Medulla oblongata (tissue), 1 donor: ENCODE measurements around the gene SYCE1.
"Not testable (repeated sequence)": the region's sequence is repeated elsewhere in the genome, so short reads cannot be mapped to it uniquely, and the experiment has no call there.

Experiments used
- DNase-seq: peaks from one replicate; pipeline ENCODE4 v3.0.0-alpha.2; 2015; ENCODE audit errors: extremely low spot score

SYCE1 gene

DNA sequence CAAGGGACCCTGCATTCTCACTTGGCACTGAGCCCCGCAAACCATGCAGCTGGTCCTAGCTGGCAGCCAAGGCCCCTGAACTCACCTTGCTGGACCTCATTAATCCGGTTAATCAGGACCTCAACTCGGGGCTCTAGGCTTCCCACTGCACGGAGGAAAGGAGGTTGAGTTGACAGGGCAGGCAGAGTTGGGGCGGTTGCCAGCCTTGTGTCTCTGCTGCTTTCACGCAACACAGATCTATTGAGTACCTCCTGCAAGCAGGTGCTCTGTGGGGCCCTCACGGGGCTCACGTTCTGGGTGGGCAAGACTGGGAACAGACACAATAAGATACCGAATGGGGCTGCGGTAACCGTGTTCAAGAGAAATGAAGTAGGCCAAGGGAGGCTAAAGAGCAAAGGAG is 6.2 kb downstream of the SYCE1 start:
- no peak for DNase-seq

DNA sequence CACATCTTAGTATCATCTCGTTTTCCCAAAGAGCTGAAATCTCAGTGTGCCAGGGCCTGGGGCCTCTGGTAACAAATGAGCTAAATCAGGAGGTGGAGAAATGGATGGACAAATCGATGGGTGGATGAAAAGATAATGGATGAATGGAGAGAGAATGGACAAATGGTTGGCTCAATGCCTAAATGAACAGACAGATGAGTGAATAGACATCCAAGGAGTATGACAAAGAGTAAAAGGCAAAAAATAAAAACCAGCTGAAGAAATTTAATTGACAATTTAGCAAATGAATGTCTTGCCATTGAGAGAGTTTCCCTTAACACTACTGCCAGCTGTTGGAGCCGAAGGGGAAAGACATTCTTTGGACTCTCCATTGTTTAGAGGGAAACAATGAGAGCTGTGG is 8.0 kb downstream of the SYCE1 start:
- peak; percentile 14 for DNase-seq

DNA sequence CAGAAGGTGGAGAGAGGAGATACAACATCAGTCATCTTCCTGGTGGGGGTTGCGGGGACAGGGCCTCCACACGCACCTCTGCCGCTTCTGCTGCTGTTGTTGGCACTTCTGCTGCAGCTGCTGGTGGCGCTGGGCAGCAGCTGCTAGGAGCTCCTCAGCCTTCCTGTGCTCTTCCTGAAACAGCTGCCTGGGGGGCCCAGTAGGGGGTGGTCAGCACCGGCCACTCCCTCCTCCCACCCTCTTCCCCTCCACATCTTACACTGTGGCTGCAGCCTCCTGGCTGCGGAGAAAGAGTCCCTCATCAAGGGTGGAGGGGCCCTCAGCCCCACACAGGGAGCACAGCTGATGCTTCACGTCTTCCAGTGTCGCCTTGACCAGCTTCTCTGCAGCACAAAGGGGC is 9.9 kb downstream of the SYCE1 start:
- DNase-seq, result no peak

DNA sequence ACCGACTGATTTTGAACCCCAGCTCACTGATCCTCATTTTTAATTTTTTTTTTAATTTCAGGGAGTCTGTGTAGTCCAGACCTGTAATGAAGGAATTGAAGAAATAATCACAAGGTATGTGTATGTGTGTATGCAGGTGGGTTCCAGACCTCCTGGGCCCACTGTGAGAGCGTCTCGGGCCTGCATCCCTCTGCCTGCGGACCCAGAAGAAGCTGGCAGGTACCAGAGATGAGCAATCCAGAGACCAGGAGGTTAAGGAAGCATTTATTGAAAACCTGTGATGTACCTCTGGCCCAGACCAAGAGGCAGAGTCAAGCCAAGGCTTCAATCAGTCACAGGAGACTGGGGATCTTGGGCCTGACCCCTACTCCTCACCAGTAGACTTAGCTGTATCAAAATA is 10.8 kb downstream of the SYCE1 start:
- DNase-seq, result no peak

DNA sequence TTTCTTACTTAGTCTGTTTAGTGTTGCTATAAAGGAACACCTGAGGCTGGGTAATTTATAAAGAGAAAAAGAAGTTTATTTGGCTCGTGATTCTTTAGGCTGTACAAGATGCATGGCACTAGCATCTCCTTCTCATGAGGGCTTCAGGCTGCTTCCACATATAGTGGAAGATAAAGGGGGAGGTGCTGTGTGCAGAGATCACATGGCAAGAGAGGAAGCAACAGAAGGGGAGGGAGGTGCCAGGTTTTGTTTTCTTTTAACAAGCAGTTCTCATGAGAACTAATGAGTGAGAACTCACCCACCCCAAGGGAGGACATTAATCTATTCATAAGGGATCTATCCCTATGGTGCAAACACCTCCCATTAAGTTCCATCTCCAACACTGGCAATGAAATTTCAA is 20.9 kb downstream of the SYCE1 start:
- DNase-seq, result no peak

DNA sequence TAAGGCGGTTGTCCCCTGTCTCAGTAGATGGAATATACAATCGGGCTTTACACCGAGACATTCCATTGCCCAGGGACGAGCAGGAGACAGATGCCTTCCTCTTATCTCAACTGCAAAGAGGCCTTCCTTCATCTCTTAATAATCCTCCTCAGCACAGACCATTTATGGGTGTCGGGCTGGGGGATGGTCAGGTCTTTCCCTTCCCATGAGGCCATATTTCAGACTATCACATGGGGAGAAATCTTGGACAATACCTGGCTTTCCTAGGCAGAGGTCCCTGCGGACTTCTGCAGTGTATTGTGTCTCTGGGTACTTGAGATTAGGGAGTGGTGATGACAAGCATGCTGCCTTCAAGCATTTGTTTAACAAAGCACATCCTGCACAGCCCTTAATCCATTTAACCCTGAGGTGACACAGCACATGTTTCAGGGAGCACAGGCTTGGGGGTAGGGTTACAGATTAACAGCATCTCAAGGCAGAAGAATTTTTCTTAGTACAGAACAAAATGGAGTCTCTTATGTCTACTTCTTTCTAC is 23.9 kb downstream of the SYCE1 start:
- not testable (repeated sequence) for DNase-seq

DNA sequence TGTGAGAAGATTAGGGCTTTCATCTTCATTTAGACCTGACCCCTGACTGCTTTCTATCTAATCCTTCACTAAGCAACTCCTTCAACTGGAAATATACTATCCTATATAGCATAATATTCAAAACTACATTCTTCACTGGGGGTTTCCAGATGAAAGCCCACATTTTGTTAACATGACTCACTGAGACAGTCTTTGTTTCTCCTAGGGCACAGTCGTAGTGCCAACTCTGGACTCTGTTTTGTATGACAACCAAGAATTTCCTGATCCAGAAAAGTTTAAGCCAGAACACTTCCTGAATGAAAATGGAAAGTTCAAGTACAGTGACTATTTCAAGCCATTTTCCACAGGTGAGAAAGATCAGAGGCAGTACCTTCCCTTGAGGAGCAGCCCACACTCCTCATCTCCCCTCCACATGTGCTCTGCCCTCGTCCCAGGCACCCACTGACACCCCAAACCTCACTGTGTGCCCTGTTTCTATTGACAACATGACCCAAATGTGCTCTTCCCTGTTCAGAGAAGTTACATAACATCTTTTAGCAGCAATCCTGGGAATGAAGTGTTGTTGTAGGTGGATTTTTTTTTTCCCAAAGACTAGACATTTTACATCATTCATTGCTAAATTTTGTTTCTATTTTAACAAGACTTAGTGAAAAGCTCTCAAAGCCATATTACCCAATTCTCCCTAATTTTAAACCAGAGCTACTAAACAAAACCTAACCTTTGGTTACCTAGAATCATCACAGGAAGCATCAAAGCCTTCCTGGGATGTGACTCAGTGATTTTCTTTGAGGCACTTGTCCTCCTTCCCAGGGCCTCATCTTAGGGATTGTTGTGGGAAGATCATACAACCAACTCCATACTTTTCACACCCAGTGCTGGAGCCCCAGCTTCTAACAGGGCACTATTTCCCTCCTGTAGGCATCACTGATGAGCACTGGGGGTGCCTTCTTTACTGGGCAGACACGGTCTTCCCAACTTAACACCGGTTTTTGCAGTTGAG is 27.5 kb downstream of the SYCE1 start:
- DNase-seq, result peak; percentile 23

DNA sequence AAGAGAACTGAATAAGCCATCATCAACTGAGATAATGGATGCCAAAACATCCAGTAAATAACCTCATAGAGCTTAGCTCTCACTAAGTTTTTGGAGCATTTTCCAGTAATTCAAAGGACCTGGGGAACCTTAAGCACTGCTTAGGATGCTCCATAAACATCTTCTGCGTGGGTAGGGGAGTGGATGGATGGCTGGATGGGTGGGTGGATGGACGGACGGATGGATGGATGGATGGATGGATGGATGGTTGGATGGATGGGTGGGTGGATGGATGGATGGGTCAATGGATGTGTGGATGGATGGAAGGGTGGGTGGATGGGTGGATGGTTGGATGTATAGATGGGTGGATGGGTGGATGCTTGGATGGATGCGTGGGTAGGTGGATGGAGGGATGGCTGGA is 29.2 kb downstream of the SYCE1 start:
- DNase-seq, result no peak

DNA sequence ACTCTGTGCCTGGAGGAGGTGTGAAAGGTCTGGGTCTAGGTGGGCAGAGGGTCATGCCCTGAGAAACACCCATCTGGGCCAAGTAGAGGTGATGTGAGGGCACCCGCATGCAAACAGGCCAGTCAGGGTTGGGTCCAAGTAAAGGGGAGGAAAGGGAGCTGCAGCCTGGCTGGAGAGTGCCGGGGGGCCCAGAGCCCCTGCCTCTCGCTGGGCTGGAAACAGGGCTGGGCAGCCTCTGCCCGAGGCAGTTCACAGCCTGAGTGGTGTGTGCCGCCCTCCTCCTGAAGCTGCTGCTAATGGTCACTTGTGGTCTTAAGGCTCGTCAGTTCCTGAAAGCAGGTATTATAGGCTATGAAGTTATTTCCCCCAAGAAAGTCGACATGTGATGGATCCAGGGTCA is 31.0 kb downstream of the SYCE1 start:
- DNase-seq, result no peak

DNA sequence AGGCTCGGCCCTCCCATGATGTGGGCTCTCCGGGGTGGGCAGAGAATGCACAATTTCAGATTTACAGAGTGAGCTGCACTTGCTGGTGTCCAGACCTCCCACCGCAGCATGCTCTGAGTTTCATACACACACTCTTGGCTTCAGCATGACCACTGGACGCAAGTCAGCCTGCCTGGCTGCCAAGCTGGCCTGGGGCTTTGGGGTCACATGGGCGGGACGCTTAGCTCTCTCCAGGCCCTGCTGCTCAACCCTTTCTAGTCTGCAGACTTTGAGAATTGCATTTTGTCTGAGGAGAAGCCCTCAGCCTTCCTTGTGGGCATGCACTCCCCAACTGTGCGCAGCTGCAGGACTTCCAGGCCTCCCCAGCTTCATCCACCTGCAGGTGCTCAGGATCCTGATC is 32.5 kb downstream of the SYCE1 start:
- peak; percentile 42 for DNase-seq

DNA sequence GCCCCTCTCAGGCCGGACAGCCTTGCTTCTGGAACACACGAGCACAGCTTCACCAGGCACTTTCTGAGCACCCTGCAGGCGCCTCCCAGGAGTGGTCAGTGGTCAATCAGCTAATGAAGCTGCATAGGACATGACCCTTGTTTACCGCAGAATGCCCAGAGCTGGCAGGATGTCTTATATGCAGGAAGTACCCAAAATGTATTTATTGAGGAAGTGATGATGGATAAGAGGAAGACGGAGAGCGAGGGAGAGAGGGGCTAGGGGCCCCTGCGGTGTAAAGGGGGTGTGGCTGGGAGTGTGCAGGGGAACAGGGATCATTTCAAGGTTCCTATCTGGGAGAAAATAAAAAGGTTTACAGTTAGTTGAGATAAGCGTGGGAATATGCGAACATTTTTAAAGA is 34.9 kb downstream of the SYCE1 start:
- DNase-seq, result no peak

DNA sequence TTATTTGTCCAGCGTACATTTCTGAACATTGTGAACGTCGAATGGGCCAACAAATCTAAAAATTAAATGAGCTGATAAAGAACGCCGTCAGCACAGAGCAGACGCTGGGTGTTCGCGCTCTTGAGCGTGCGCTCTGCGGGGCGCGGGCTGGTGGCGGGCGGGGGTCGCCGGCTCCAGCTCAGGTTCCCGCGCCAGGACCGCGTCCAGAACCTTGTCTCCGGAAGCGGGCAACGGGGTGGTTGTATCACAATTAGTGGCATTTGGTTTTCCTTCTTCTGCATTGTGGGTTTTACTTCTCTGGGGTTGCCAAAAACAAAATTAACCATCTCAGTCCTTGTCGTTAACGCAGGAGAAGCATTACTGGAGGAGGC is 35.8 kb downstream of the SYCE1 start:
- DNase-seq, result no peak

DNA sequence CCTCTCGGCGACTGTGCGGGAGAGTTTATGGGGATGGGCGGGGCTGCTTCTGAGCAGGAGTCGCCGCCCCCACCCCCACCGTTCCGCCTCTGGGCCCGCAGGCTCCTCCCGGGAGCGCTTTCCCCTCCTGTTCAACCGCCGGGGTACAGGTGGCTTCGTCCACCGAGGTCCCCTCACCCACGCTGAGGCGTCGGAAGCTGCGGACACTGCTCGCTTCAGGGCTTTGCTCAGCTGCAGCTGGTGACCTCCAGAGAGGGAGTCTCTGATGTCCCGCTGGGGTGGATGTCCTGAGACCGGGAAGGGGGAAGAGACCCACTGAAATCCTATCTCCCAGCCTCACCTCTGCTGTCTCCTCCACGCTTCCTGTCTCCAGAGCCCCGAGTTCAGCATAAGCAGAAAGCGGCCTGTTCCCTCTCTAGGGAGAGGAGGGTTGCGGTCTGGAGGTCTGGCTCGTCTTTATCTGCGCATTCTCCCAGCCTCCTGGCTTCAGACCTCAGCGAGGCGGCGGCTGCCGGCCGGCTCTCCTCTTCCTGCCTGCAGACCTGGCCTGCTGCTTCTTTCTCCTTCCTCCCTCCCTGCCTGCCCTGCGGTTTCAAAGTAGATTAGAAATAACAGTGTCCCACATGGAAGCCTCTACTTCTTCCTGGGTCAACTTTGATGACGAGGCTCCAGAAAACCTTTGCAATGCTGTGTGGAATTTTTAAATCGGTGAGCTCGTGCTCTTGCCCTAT is 36.4 kb downstream of the SYCE1 start:
- no peak for DNase-seq

DNA sequence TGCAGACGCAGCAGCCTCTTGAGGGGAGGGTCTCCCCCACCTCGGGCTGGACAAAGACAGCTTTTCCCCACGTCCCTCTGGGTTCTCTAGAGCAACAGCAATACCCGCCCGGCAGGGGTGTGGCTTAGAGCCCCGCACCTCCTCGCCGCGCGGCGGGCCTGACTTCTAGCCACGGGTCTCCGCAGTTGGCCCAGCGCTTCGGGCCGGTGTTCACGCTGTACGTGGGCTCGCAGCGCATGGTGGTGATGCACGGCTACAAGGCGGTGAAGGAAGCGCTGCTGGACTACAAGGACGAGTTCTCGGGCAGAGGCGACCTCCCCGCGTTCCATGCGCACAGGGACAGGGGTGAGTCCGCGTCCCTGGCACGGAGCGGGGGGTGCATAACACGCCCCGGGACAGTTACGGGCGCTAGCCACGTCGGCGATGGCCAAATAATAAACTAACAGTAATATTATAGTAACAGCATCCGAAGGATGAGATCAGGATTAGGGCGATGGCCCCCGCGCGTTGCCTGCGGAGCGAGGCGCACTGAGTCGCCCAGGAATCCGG is 37.0 kb downstream of the SYCE1 start:
- DNase-seq, result no peak

DNA sequence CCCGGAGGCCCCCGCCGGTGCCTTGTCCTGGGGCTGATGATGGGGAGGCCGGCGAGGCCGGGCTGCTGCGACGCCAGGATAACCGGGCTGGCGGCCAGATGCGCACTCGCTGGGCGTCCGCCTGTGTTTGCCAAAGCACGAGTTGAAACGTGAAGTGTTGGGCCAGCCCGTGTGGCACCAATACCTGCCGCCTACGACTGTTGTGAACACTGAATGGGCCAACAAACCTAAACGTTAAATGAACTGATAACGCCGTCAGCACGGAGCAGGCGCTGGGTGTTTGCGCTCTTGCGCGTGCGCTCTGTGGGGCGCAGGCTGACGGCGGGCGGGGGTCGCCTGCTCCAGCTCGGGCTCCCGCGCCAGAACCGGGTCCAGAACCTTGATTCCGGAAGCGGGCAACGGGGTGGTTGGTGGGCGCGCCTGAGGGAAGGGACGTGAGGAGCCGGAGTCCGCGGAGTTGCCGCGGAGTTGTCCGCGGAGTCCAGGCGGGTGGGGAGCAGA is 37.6 kb downstream of the SYCE1 start:
- no peak for DNase-seq

DNA sequence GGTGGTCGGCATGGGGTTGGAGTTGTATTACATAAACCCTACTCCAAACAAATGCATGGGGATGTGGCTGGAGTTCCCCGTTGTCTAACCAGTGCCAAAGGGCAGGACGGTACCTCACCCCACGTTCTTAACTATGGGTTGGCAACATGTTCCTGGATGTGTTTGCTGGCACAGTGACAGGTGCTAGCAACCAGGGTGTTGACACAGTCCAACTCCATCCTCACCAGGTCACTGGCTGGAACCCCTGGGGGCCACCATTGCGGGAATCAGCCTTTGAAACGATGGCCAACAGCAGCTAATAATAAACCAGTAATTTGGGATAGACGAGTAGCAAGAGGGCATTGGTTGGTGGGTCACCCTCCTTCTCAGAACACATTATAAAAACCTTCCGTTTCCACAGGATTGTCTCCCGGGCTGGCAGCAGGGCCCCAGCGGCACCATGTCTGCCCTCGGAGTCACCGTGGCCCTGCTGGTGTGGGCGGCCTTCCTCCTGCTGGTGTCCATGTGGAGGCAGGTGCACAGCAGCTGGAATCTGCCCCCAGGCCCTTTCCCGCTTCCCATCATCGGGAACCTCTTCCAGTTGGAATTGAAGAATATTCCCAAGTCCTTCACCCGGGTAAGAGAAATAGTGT is 38.3 kb downstream of the SYCE1 start, which contains the start of gene CYP2E1:
Gene CYP2E1, plus strand, starts transcription at position 407 of the 632 bp plus-strand sequence. Its CDS starts 33 bp downstream, at position 440.
- DNase-seq, result no peak

DNA sequence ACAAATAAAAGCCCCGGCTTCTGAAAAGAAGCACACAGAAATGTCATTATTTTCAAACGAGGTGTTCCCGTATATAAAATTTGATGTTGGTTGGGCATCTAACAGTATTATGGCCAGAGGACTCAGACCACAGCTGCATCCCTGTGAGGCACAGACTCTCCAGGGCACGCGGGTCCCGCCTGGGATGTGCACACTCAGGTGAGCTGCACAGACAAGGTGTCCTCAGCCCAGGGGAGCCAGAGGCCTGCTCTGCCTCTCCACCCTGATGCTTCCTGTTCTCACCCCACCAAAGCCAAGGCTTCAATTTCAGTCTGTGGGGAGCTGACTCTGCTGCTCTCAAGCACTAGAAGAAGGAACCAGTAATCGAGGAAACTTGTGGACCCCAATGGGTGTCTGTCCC is 39.9 kb downstream of the SYCE1 start:
- DNase-seq, result no peak

DNA sequence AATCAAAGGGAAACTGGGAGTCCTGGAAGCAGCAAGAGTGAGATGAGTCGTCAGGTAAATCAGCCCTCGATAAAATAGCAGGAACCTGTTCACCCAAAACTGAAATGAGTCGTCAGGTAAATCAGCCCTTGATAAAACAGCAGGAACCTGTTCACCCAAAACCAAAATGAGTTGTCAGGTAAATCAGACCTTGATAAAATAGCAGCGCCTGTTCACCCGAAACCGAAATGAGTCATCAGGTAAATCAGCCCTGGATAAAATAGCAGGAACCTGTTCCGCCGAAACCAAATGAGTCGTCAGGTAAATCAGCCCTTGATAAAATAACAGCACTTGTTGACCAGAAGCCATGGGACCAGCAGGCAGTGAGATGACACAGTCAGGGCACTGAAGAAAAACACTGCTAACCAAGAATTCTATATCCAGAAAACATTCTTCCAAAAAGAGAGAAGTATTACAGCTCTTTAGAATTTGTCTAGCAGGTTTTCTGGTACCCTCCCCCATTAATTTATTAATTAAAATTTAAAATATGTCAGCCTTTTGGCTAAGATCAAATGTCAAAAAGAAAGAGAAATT is 41.7 kb downstream of the SYCE1 start:
- DNase-seq, result no peak

DNA sequence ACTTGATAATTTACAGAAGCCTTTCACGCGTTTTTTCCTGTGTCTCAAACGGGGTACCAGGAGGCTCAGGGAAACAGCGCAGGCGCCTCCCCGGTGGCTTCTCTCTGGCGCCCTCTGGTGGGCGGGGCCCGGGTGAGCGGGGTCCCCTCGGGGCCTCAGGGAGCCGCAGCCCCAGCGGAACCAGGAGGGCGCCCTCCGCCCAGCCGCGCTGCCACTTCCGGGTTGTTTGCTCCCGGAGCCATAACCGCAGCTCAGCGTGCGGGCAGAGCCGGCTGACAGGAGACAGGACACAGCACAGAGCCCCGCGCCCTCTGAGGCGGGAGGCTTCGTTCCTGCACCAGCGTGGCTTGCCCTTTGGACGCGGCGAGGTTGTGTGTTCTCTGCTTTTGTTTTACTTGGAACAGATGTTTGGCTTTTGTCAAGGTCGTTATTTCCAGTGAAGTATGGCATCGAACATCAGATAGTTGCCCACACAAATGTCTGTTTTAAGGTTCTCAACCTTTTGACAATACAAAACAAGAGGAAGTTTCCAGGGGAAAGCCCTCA is 45.1 kb downstream of the SYCE1 start:
- peak; percentile 81 for DNase-seq

DNA sequence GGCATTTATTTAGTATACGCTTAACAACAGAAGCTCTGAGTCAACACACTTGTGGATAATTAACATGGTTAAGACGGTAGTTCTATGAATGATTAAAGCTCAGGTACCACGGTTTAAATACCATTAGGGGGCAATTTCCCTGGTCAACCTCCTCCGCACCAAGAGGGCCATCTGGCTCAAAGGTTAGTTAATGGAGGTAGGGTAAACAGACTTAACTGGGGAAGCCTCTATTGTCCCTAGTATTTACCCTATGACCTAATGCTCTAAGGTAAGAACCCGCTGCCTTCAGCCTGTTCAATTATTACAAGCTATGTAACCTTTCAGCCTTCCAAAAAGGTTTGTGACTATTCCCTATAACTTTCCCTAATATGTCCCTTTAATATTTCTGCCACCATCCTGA is 46.9 kb downstream of the SYCE1 start:
- DNase-seq, result not testable (repeated sequence)

DNA sequence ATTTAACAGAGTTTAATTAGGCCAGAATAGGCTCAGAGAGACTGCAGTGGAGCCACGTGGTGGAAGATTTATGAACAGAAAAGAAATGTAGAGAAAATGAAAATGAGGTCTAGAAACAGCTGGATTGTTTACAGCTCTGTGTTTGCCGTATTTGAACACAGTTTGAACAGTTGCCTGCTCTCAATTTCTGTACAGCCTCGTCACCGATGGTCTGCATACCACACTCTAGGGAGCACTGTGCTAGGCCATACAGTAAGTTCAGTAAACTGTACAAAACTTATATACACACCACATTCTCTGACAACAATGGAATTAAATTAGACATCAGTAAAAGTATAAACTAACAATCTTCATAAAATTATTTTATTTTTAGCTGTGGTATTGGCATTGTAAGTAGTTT is 49.3 kb downstream of the SYCE1 start:
- DNase-seq, result no peak
